H1 (cell line): ENCODE data around the gene TAX1BP1. TPM values are rescaled to one million over a fixed set of nuclear protein-coding genes. Genes with fewer than 3 reads are reported as not detected.

Experiments used
- CTCF ChIA-PET: fragments of 300-600 bp; sonication (Branson Sonifier 250); formaldehyde crosslinking; loops from one replicate; lab custom pipeline; 2021; ENCODE audit not compliant: partially characterized antibody; lab: Charles Lee
- POLR2A ChIA-PET: fragments of 300-600 bp; sonication (Branson Sonifier 250); formaldehyde crosslinking; loops from one replicate; lab custom pipeline; 2021; ENCODE audit warnings: inconsistent platforms; ENCODE audit not compliant: partially characterized antibody; lab: Charles Lee
- DNase-seq, 2 experiments: peaks; one replicate each; pipeline versions ENCODE4 v3.0.0 to v3.0.0-alpha.2; 2010 to 2022; ENCODE audit warnings: low spot score in 2 of 2, low read depth in 1 of 2, mixed read lengths in 1 of 2
- FAIRE-seq: peaks from 2 replicates; lab custom pipeline; 2011; peaks lifted over from hg19 to GRCh38; lab: Jason Lieb, UNC
- H2AFZ ChIP-seq: 2 replicates; pipeline ENCODE4 v1.8.1; 2012; ENCODE audit warnings: low read length, inconsistent platforms
- H2AK5ac ChIP-seq: 2 replicates; pipeline ENCODE4 v1.6.1; 2013; ENCODE audit warnings: low read depth, low read length
- H2BK120ac ChIP-seq: replicated peaks from 2 replicates; pipeline ENCODE3; 2013; ENCODE audit warnings: low read depth, low read length, inconsistent platforms
- H2BK12ac ChIP-seq: 2 replicates; pipeline ENCODE4 v1.6.1; 2013; ENCODE audit warnings: low read depth, low read length
- H2BK15ac ChIP-seq: 2 replicates; pipeline ENCODE4 v1.6.1; 2013; ENCODE audit warnings: low read length
- H2BK20ac ChIP-seq: 2 replicates; pipeline ENCODE4 v1.6.1; 2013; ENCODE audit warnings: low read length
- H2BK5ac ChIP-seq: 2 replicates; pipeline ENCODE4 v1.6.1; 2013; ENCODE audit warnings: low read depth, low read length
- H3K14ac ChIP-seq: 2 replicates; pipeline ENCODE4 v1.6.1; 2013; ENCODE audit warnings: inconsistent platforms; ENCODE audit not compliant: insufficient read length
- H3K18ac ChIP-seq: 2 replicates; pipeline ENCODE4 v1.6.1; 2013; ENCODE audit warnings: low read length; ENCODE audit errors: extremely low read depth
- H3K23ac ChIP-seq: 2 replicates; pipeline ENCODE4 v1.6.1; 2013; ENCODE audit warnings: inconsistent platforms; ENCODE audit not compliant: insufficient read length
- H3K23me2 ChIP-seq: 2 replicates; pipeline ENCODE4 v1.6.1; 2013; ENCODE audit warnings: low read depth, low read length
- H3K27ac ChIP-seq: 2 replicates; pipeline ENCODE4 v1.6.1; 2011; ENCODE audit warnings: low read depth, low read length, inconsistent platforms
- H3K27me3 ChIP-seq, 4 experiments: replicated peaks in 1 of 4; 1 replicate in 1 of 4; 2 replicates in 3 of 4; pipeline versions ENCODE4 v1.6.1 to v1.8.1; 2011 to 2013; ENCODE audit warnings: low read length in 3 of 4, mild to moderate bottlenecking in 3 of 4, inconsistent platforms in 2 of 4, mixed read lengths in 2 of 4, moderate library complexity in 1 of 4; ENCODE audit not compliant: control insufficient read depth in 3 of 4, insufficient read depth in 3 of 4; ENCODE audit errors: extremely low read depth in 1 of 4
- H3K36me3 ChIP-seq, 4 experiments: 2 replicates each; pipeline versions ENCODE4 v1.6.1 to v1.8.1; 2011 to 2013; ENCODE audit warnings: mild to moderate bottlenecking in 4 of 4, low read length in 3 of 4, moderate library complexity in 2 of 4, control low read depth in 1 of 4, inconsistent platforms in 1 of 4; ENCODE audit not compliant: insufficient read depth in 4 of 4, control insufficient read depth in 2 of 4
- H3K4ac ChIP-seq: replicated peaks from 2 replicates; pipeline ENCODE3; 2013; ENCODE audit warnings: low read length, low read depth, mixed read lengths, inconsistent platforms; ENCODE audit not compliant: insufficient read length
- H3K4me1 ChIP-seq, 4 experiments: replicated peaks in 1 of 4; 1 replicate in 1 of 4; 2 replicates in 3 of 4; pipeline versions ENCODE4 v1.6.1 to v1.8.1; 2011 to 2013; ENCODE audit warnings: low read length in 3 of 4, inconsistent platforms in 2 of 4, mixed read lengths in 1 of 4; ENCODE audit not compliant: insufficient read depth in 4 of 4, control insufficient read depth in 3 of 4
- H3K4me2 ChIP-seq, 2 experiments: 2 replicates each; pipeline versions ENCODE4 v1.6.1 to v1.8.1; 2011 to 2013; ENCODE audit warnings: low read depth in 2 of 2, low read length in 2 of 2, control low read depth in 1 of 2, inconsistent platforms in 1 of 2, mild to moderate bottlenecking in 1 of 2; ENCODE audit not compliant: insufficient read depth in 1 of 2
- H3K4me3 ChIP-seq, 4 experiments: fragments of 200-600, 300-600 bp in 1 of 4; sonication (generic), shearing (Covaris generic), sonication (Bioruptor Twin) in 1 of 4; 2 replicates each; pipeline versions ENCODE4 v1.5.1 to v1.8.1; 2011 to 2016; ENCODE audit warnings: low read length in 4 of 4, low read depth in 3 of 4, control low read depth in 2 of 4, inconsistent platforms in 2 of 4, mild to moderate bottlenecking in 2 of 4, mixed read lengths in 1 of 4, moderate library complexity in 1 of 4; ENCODE audit not compliant: insufficient read depth in 2 of 4; ENCODE audit errors: extremely low read depth in 1 of 4
- H3K56ac ChIP-seq: replicated peaks from 2 replicates; pipeline ENCODE3; 2013; ENCODE audit warnings: low read depth, mild to moderate bottlenecking, mixed read lengths, low read length, inconsistent platforms; ENCODE audit not compliant: insufficient read length
- H3K79me1 ChIP-seq: 2 replicates; pipeline ENCODE4 v1.6.1; 2013; ENCODE audit warnings: low read depth, low read length, control low read depth
- H3K79me2 ChIP-seq, 2 experiments: 2 replicates each; pipeline versions ENCODE4 v1.6.1 to v1.8.1; 2012 to 2013; ENCODE audit warnings: low read length in 2 of 2, mild to moderate bottlenecking in 2 of 2, inconsistent platforms in 1 of 2; ENCODE audit not compliant: insufficient read depth in 2 of 2, control insufficient read depth in 1 of 2
- H3K9ac ChIP-seq, 4 experiments: replicated peaks in 1 of 4; 1 replicate in 1 of 4; 2 replicates in 3 of 4; pipeline versions ENCODE4 v1.6.1 to v1.8.1; 2011 to 2013; ENCODE audit warnings: low read depth in 3 of 4, low read length in 3 of 4, control low read depth in 2 of 4, mild to moderate bottlenecking in 2 of 4, moderate library complexity in 2 of 4, inconsistent platforms in 1 of 4; ENCODE audit errors: extremely low read depth in 1 of 4
- H3K9me3 ChIP-seq, 2 experiments: 2 replicates each; pipeline versions ENCODE4 v1.6.1 to v1.8.1; 2012 to 2013; ENCODE audit warnings: mild to moderate bottlenecking in 2 of 2, moderate library complexity in 2 of 2, control low read depth in 1 of 2, inconsistent platforms in 1 of 2, low read depth in 1 of 2, low read length in 1 of 2, mixed read lengths in 1 of 2; ENCODE audit not compliant: insufficient read depth in 2 of 2
- H4K20me1 ChIP-seq, 2 experiments: replicated peaks in 1 of 2; 2 replicates each; pipeline versions ENCODE3 to v1.8.1; 2011 to 2013; ENCODE audit warnings: inconsistent platforms in 2 of 2, low read length in 2 of 2, mild to moderate bottlenecking in 1 of 2; ENCODE audit not compliant: insufficient read depth in 2 of 2, control insufficient read depth in 1 of 2
- H4K5ac ChIP-seq: 2 replicates; pipeline ENCODE4 v1.6.1; 2013; ENCODE audit warnings: low read length, low read depth, mixed read lengths, inconsistent platforms; ENCODE audit not compliant: insufficient read length
- H4K8ac ChIP-seq: 2 replicates; pipeline ENCODE4 v1.8.0; 2013; ENCODE audit warnings: mild to moderate bottlenecking, moderate library complexity, low read length, inconsistent platforms; ENCODE audit not compliant: insufficient read depth; ENCODE audit errors: extremely low read depth
- H4K91ac ChIP-seq: replicated peaks from 2 replicates; pipeline ENCODE3; 2013; ENCODE audit warnings: low read length, mixed read lengths, inconsistent platforms; ENCODE audit not compliant: insufficient read length
- CBX5 ChIP-seq: fragments of 300-800, 300-1000 bp; sonication (generic); IDR thresholded peaks from 2 replicates; pipeline ENCODE4 v1.7.1; 2016; ENCODE audit warnings: antibody characterized with exemption, low read length, low read depth
- E2F6 ChIP-seq: IDR thresholded peaks from 2 replicates; pipeline ENCODE4 v1.6.1; 2012; ENCODE audit warnings: inconsistent platforms
- FOSL1 ChIP-seq: IDR thresholded peaks from 2 replicates; pipeline ENCODE4 v1.6.1; 2011; ENCODE audit warnings: mild to moderate bottlenecking, low read depth, low read length, moderate library complexity; ENCODE audit not compliant: insufficient read depth
- GABPA ChIP-seq: IDR thresholded peaks from 2 replicates; pipeline ENCODE4 v1.6.1; 2011; ENCODE audit warnings: mild to moderate bottlenecking, low read length, moderate library complexity, borderline replicate concordance; ENCODE audit not compliant: insufficient read depth
- KDM5A ChIP-seq: fragments of 200-600 bp; IDR thresholded peaks from 2 replicates; pipeline ENCODE4 v1.7.1; 2012; ENCODE audit warnings: mild to moderate bottlenecking, low read length, inconsistent platforms, mixed read lengths
- POLR2AphosphoS5 ChIP-seq: IDR thresholded peaks from 2 replicates; pipeline ENCODE4 v1.6.1; 2011; ENCODE audit warnings: low read depth, low read length
- RBBP5 ChIP-seq: IDR thresholded peaks from 2 replicates; pipeline ENCODE4 v1.7.1; 2012; ENCODE audit warnings: low read depth, mild to moderate bottlenecking, inconsistent platforms, low read length, moderate library complexity, borderline replicate concordance
- SP2 ChIP-seq: IDR thresholded peaks from 2 replicates; pipeline ENCODE4 v1.6.1; 2012; ENCODE audit warnings: mild to moderate bottlenecking, low read length, inconsistent platforms
- SP4 ChIP-seq: IDR thresholded peaks from 2 replicates; pipeline ENCODE4 v1.6.1; 2012; ENCODE audit warnings: low read length, inconsistent platforms
- TAF7 ChIP-seq: optimal IDR thresholded peaks from 2 replicates; pipeline ENCODE3; 2011; ENCODE audit warnings: low read depth, mild to moderate bottlenecking, inconsistent platforms, low read length, moderate library complexity, borderline replicate concordance
- YY1 ChIP-seq: IDR thresholded peaks from 2 replicates; pipeline ENCODE4 v1.6.1; 2011; ENCODE audit warnings: low read depth, mild to moderate bottlenecking, low read length
- WGBS, 2 experiments: shearing (Covaris generic) in 1 of 2; methylation state at CpG; one replicate each; pipeline versions ENCODE4 v1.1.6 to v1.1.7; 2013 to 2015; ENCODE audit warnings: low lambda C conversion rate in 2 of 2, mixed read lengths in 2 of 2, inconsistent platforms in 1 of 2, low coverage in 1 of 2, missing lambda C conversion rate in 1 of 2; ENCODE audit not compliant: insufficient replicate concordance in 2 of 2, insufficient coverage in 1 of 2, insufficient read length in 1 of 2; ENCODE audit errors: extremely low coverage in 1 of 2, missing lambda C conversion rate in 1 of 2; 5-methylcytosine and 5-hydroxymethylcytosine counted together
- polyA plus RNA-seq, 7 experiments: library from polyadenylated mRNA; depleted of rRNA in 3 of 7; stranded (reverse) in 5 of 7; unstranded in 2 of 7; fragments of >200 nt in 5 of 7; fragments of 200-250 nt in 2 of 7; gene quantifications; 1 replicate in 5 of 7; 2 replicates in 1 of 7; 4 replicates in 1 of 7; pipeline versions ENCODE4 v1.2.1 to v1.2.3, GENCODE V29; 2011 to 2013; ENCODE audit warnings: missing spikeins in 2 of 7, mixed read lengths in 2 of 7
- total RNA-seq: library from RNA; stranded (reverse); fragmentation: NEBNext Ultra II Directional; extraction: Animal tissue kit (Norgen Biotek cat#: 25700); gene quantifications from 2 replicates; pipeline ENCODE4 v1.2.1, GENCODE V29; 2021

The TAX1BP1 gene
- total and polyA plus RNA-seq, 2 of the 8 experiments (the other 6 are each of a cell fraction or from before 2014, with no cell fraction given) = 56.0 to 62.7 TPM

- Histone ChIP-seq H4K91ac (no peak overlapping the region), H2AFZ (0 out of 2 replicates have a peak overlapping the region, but pooled peaks have one; percentile 23), H2BK20ac (no peak overlapping the region), H2BK15ac (no peak overlapping the region), H2BK12ac (no peak overlapping the region), H2AK5ac (no peak overlapping the region), H3K14ac (no peak overlapping the region), H3K4me2 (no peak overlapping the region), H3K23me2 (no peaks in the 10 kb centered on the region), H3K4ac (no peak overlapping the region), H3K79me2 (no peaks in the 10 kb centered on the region), H3K4me3 (no peak overlapping the region), H3K9me3 (no peaks in the 10 kb centered on the region), H2BK120ac (no peak overlapping the region), H3K27ac (no peak overlapping the region), H4K8ac (no peak overlapping the region), H4K20me1 (no peaks in the 10 kb centered on the region), H2BK5ac (no peak overlapping the region), H3K4me1 (no peaks in the 10 kb centered on the region), H4K5ac (no peak overlapping the region), H3K56ac (no peak overlapping the region), H3K36me3 (no peaks in the 10 kb centered on the region), H3K79me1 (no peaks in the 10 kb centered on the region), H3K9ac (no peak overlapping the region), H3K27me3 (no peaks in the 10 kb centered on the region), H3K23ac (no peak overlapping the region), H3K18ac (no peak overlapping the region)
- DNase-seq (no peak), FAIRE-seq (no peak)
- 90% methylated on average over 2 of the region's 2 CpGs; no CpG with 5 or more reads in 1 of the 2 experiments for WGBS, 2 experiments
- CTCF ChIA-PET = interaction anchor here (1.0 kb wide), 1 partner anchor 392 kb away, joined by 3 read pairs; no protein-coding TSS in a partner anchor
- POLR2A ChIA-PET = interaction anchor here (0.6 kb wide), 1 partner anchor 1600 kb away, joined by 3 read pairs; no protein-coding TSS in a partner anchor
- TF ChIP-seq GABPA = no peak
- no peak for TF ChIP-seq CBX5
- no peak for TF ChIP-seq SP4
- no peak for TF ChIP-seq KDM5A
- no peak for TF ChIP-seq RBBP5
- no peak for TF ChIP-seq FOSL1
- TF ChIP-seq POLR2AphosphoS5 = no peak
- no peak for TF ChIP-seq YY1
- no peak for TF ChIP-seq SP2
- no peak for TF ChIP-seq E2F6
- no peak for TF ChIP-seq TAF7
These were observed 34.8 kb upstream of the TAX1BP1 start for GRCh38 chr7:27705200-27705594.
